NCI-H146 (cell line): ENCODE data around the gene RHOB.
"Not testable (repeated sequence)": the region's sequence is repeated elsewhere in the genome, so short reads cannot be mapped to it uniquely, and the experiment has no call there.

ENCODE experiments used
- DNase-seq: peaks from one replicate; lab custom pipeline; 2025; lab: John Stamatoyannopoulos, UW

RHOB gene

DNA sequence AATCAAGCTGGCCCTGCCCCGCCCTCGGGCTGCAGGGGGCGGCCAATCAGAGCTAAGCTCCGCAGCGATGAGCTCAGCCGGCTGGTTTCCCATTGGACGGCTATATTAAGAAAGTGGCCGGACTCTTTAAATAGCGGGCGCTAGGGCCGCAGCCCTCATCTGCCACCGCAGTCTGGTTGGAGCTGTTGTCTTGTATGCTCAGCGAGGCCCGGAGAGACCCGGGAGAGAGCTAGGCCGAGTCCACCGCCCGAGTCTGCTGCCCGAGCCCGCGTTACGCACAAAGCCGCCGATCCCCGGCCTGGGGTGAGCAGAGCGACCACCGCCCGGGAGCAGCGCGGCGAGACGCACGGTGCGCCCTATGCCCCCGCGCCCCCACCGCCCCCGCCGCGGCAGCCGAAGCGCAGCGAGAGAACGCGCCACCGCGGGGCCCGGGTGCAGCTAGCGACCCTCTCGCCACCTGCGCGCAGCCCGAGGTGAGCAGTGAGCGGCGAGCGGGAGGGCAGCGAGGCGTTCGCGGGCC, at the start of gene RHOB:
Gene RHOB (plus strand): TSS at position 158 of the 520 bp plus-strand sequence. CDS start 392 bp downstream, outside the sequence.
- DNase-seq, result peak; percentile 98

DNA sequence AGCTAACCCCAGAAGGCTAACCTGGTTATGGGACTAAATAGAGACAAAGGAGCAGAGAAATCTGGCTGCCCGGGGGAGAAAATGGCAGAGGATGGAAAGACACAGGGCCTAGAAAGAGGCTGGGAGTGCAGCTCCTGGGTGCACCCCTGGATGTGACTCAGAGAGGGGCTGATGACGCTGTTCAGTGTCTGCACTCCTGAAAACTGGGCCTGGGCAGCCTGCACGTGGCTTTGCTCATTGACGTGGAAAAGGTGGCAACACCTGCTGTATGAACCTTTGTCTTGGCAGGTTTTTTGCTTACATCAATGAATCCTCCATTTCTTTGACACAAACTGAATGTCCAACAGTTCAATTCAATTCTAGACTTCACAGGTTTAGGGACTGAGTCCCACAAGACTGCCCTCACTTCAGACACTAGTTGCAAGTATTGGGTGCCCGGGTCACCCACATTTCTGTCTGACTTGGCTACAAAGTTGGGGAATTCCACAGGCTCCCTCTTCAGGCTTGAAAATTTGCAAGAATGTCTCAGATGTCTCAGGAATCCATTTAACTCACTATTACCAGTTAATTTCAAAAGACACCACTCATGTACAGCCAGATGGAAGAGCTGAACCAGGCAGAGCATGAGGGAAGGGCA, 48.9 kb upstream of the RHOB start:
- DNase-seq, result no peak

- no peak for DNase-seq
These were observed 47.8 kb upstream of the RHOB start for GRCh38 chr2:20398956-20399567.

DNA sequence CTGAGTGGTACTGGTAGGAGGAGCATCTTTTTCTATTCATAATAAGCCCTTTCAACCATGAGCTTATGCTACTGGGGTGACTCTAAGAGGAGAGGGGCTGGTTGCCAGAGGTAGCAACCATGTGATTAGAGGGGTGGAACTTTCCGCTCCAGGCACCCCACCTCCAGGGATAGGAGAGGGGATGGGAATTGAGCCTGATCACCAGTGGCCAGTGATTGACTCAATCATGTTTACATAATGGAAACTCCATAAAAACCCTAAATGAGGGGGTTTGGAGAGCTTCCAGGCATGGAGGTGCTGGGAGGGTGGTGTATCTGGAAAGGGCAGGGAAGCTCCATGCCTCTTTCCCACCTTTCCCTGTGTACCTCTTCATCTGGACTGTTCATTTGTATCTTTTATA, 46.6 kb upstream of the RHOB start:
- DNase-seq, result no peak

GRCh38 chr2:20400787-20401488, 45.9 kb upstream of the RHOB start:
- DNase-seq, result no peak

DNA sequence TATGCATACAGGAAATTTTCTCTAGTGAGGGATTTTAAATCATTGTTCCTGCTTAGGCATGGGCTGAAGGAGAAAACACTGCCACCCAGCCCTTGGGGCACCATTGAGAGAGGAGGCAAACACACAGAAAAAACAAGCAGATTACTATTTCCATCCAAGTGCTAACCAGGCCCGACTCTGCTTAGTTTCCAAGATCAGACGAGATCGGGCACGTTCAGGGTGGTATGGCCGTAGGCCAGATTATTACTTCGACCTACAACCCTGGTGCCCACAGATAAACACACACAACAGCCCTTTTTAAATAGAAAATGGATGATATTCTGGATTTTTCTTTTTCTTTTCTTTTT, 45.4 kb upstream of the RHOB start:
- no peak for DNase-seq

DNA sequence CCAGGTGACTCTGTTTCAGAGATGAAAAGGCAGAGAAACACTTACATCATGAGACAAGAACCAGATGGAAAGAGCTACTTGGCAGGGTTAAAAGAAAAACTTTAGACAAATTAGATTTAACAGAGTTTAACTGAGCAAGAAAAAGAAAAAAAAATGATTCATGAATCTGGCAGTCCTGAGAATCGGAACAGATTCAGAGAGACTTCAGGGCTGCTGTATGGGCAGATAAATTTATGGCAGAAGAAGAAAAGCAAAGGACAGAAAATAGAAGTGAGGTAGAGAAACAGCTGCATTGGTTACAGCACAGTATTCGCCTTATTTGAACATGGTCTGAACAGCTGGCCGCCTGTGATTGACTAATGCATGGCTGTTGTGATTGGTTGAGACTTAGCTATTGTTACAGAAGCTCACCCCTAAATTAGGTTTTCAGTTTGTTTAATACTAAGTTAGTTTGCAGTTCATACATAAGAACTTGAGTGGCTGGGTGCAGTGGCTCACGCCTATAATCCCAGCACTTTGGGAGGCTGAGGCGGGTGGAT, 43.0 kb upstream of the RHOB start:
- no peak for DNase-seq

- DNase-seq, result no peak
These were observed 41.9 kb upstream of the RHOB start for GRCh38 chr2:20404950-20405349.

GRCh38 chr2:20409039-20409438, 37.8 kb upstream of the RHOB start:
- no peak for DNase-seq

DNA sequence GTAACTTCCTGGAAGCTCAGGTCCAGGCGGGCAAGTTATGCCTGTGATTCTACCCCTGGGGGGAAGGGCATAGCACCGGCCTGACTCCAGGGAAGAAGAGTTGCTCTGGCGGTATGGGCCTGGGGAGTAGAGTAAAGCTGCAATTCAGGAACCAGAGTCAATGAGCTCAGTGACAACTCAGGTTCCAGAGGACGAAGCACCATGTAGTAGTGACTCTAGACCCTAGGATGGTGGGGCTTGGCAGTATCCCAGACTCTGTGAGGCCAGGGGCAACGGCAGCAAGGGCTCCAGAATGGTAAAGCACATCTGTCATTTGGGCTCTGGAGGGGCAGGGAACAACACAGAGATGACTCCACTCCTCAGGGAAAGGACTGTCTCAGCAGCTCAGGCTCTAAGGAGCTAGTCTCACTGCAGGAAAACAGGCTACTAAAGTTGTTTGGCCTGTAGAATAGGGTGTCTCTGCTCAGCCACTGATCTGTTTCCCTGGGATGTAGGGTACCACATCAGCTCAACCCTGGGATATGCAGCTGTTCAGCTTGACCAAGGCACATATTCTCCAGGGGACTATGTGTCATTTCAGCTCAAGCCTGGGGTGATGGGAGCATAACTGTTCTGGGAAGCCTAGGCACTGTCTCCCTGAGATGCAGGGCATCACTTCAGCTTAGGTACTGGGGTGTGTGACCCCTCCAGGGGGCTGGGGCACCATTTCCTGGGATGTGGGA, 36.2 kb upstream of the RHOB start:
- no peak for DNase-seq

DNA sequence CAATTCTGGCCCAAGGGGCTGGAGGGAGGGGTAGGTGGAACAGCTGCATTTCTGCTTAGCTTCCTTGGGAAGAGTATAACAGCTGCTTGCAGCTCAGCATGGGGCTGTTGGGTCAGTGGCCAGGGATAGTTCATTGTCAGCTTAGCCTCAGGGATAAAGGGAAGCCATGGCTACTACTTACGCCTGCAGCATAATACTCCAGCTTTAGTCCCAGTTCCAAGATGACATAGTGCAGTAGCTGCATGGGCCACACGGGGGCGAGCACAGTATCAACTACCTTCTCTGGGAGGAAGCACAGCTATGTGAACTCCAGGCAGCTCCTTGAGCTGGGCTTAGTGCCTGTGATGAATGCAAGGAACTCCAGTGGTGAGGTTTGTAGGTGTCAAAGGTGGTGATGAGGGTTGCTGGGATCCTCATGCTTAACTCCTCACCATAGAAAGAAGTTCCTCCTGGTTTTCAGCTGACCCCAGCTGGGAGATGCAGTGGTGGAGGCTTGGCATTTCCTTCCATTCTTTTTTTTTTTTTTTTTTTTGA, 35.4 kb upstream of the RHOB start:
- DNase-seq, result peak; percentile 33

DNA sequence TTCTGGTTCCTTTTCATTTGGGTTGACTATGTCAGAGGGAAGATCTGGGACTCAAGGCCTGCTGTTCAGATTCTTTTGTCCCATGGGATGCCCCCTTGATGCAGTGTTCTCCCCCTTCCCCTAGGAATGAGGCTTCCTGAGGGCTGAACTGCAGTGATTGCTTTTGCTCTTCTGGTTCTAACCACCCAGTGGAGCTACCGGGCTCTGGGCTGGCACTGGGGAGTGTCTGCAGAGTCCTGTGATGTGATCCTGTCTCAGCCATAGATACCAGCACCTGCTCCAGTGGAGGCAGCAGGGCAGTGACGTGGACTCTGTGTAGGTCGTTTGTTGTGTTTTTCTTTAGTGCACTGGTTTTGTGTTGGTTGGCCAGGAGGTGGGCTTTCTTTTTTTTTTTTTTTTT, 32.1 kb upstream of the RHOB start:
- peak; percentile 29 for DNase-seq

GRCh38 chr2:20415511-20415918, 31.4 kb upstream of the RHOB start:
- DNase-seq, result peak; percentile 45

DNA sequence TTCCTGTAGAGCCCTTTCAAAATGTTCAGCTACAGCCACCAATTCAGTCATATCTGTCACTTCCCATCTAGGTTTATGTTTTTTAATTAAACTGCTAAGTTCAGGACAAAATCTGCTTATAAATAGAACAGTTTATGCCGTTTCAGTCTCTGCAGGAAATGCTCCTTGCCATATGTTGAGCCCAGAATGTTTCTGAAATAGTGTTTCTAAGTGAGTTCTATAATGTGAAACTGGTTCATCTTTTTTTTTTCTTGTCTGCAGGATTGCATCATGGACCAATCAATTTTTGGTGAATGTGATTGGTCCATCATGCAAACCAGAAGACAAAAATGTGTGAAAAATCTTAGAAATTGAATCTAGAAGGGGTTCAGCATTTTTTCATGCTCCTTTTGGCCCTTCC, 30.2 kb upstream of the RHOB start:
- no peak for DNase-seq

DNA sequence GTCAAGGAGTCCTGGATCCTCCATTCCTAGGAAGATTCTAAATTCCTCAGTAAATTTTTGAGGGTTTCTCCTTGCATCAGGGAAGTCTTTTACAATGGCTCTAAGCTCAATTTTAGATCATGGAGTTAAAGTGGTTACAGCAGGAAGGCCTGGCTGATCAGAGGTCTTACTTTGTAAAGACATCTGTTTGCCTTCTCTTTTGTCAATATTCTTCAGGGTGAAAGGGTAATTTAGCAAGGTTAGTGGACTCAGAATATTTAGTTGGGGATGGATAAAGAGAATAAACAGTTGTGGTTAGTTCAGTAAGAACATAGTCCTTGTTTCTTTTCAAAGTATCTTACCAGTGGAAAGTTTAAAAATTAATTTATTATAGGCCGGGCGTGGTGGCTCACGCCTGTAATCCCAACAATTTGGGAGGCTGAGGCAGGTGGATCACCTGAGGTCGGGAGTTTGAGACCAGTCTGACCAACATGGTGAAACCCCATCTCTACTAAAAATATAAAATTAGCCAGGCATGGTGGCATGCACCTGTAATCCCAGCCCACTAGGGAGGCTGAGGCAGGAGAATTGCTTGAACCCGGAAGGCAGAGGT, 29.5 kb upstream of the RHOB start:
- not testable (repeated sequence) for DNase-seq

DNA sequence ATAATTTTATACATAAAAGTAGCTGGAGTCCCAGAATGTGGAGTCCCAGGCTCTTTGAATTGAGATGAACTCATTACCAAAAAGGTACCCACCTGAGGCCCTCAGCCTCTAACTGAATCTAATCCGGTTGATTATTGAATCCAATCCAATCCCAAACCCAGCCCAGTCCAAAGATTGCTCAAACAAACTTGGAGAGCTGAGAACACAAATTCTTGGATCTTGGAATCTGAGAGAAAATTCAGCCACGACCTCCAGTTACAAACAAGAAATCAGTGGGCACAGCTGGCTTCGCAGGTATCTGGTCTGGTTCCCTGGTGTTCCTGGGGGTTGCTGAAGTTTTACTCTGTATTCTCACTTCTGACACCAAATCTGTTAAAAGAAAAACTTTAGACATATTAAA, 28.4 kb upstream of the RHOB start:
- no peak for DNase-seq

- DNase-seq, result no peak
These were observed 27.8 kb upstream of the RHOB start for GRCh38 chr2:20419007-20419576.

DNA sequence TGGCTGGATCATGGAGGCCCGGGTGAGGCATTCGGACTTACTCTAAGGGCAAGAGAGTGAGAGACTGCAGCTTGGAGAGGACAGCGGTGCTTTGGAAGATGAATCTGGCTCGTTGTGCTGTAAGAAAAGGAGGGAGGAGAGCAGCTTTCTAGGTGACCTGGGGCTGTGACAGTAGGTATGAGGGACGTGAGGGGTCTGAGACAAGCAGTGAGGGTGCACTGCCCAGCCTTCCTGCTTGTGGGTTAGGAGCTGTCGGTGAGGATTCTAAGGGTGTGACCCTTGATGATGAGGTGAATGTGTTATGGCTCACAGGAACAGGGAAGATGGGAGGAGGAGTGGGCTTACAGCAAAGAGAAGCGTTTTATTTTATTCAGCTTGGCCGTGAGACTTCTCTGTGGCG, 27.1 kb upstream of the RHOB start:
- no peak for DNase-seq

- no peak for DNase-seq
These were observed 25.4 kb upstream of the RHOB start for GRCh38 chr2:20421336-20421987.

GRCh38 chr2:20421988-20422370, 24.9 kb upstream of the RHOB start:
- no peak for DNase-seq
